GM18909 (cell line): ENCODE results near the gene LAD1.

Experiments used
- ATAC-seq: cut with Tn5 transposase; IDR thresholded peaks from one replicate; pipeline ENCODE4 v1.9.1; 2021; ENCODE audit warnings: mild to moderate bottlenecking; ENCODE audit not compliant: unreplicated experiment, poor library complexity

The LAD1 gene

GRCh38 chr1:201395936-201396335, 3.2 kb downstream of the LAD1 start:
- ATAC-seq: no peak

- no peak for ATAC-seq
These were observed 4.5 kb downstream of the LAD1 start for GRCh38 chr1:201394591-201394990.

- no peak for ATAC-seq
These were observed 6.0 kb downstream of the LAD1 start for GRCh38 chr1:201393076-201393475.

GRCh38 chr1:201391651-201392511, 7.2 kb downstream of the LAD1 start:
- no peak for ATAC-seq

- no peak for ATAC-seq
These were observed 7.9 kb downstream of the LAD1 start for GRCh38 chr1:201391225-201391624.

- ATAC-seq: no peak
These were observed 10.1 kb downstream of the LAD1 start for GRCh38 chr1:201389051-201389450.

- ATAC-seq: no peak
These were observed 12.9 kb downstream of the LAD1 start for GRCh38 chr1:201386208-201386607.

GRCh38 chr1:201385299-201385891, 13.7 kb downstream of the LAD1 start:
- ATAC-seq: peak; percentile 71

- no peak for ATAC-seq
These were observed 14.7 kb downstream of the LAD1 start for GRCh38 chr1:201384406-201384782.

GRCh38 chr1:201383647-201384405, 15.3 kb downstream of the LAD1 start:
- no peak for ATAC-seq

- ATAC-seq: no peak
These were observed 18.0 kb downstream of the LAD1 start for GRCh38 chr1:201381130-201381529.

GRCh38 chr1:201379733-201380242, 19.3 kb downstream of the LAD1 start:
- no peak for ATAC-seq

GRCh38 chr1:201378804-201379203, 20.3 kb downstream of the LAD1 start:
- ATAC-seq: no peak

- no peak for ATAC-seq
These were observed 21.5 kb downstream of the LAD1 start, which contains the start of gene TNNT2 for GRCh38 chr1:201377611-201378092. TNNT2 (minus strand) TSS chr1:201377680; CDS start chr1:201373254, 4,426 bp downstream.

GRCh38 chr1:201376464-201377374, 22.4 kb downstream of the LAD1 start:
- ATAC-seq: peak; percentile 55

GRCh38 chr1:201376107-201376463, 23.0 kb downstream of the LAD1 start:
- ATAC-seq: no peak

- no peak for ATAC-seq
These were observed 24.0 kb downstream of the LAD1 start for GRCh38 chr1:201375169-201375568.

GRCh38 chr1:201374364-201374763, 24.8 kb downstream of the LAD1 start:
- no peak for ATAC-seq

GRCh38 chr1:201371792-201372191, 27.3 kb downstream of the LAD1 start:
- ATAC-seq: no peak

- ATAC-seq: no peak
These were observed 27.8 kb downstream of the LAD1 start for GRCh38 chr1:201371276-201371675.
